Smooth muscle cell of the brain vasculature (primary cell): Measurements from ENCODE around the gene SNX4.

Experiments used
- DNase-seq: peaks from one replicate; pipeline ENCODE4 v3.0.0-alpha.2; 2012; ENCODE audit warnings: low read depth, low spot score

SNX4 gene

GRCh38 chr3:125403789-125404188, 116.2 kb downstream of the SNX4 start:
- DNase-seq, result no peak

DNA sequence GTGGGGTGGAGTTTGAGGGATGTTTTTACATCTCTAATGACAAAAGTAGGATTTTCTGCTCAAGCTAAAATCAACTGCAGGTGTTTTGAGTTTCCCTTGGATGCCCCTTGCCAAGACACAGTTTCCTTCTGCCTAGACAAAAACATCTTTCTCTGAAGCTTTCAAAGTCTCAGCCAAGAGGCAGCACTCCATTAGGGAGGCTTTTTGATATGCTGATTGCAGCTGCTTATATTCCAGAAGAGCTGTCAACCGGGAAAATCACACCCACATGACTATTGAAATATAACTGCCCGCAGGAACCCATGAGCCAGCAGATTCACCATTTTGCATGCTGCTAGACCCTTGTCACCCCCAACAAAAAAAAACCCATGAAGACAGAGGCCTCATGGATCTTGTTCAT, 117.4 kb downstream of the SNX4 start:
- DNase-seq, result no peak

- no peak for DNase-seq
Observed at GRCh38 chr3:125401402-125401801, 118.6 kb downstream of the SNX4 start.

DNA sequence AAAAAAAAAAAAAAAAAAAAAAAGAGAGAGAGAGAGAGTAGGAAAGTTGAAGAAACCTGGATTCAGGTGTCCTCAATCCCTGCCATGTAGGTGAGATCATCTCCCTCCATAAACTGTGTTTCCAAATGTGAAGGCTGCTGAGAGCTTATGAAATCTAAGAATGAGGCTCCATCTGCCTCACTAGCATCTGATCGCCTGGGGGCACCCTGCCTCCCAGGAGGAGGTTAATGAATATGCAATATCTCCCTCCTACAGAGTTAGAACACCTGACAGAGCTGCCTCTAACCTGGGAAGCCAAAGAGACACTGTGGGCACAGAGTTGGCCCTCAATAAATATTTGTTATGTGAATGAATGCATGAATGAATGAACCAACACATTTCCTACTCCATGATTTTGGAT, 121.0 kb downstream of the SNX4 start:
- DNase-seq, result no peak
